PC-9 (cell line): ENCODE measurements around the gene C2CD4C. TPM values are rescaled to one million over a fixed set of nuclear protein-coding genes. Genes with fewer than 3 reads are reported as not detected.
"Not testable (repeated sequence)": the region's sequence is repeated elsewhere in the genome, so short reads cannot be mapped to it uniquely, and the experiment has no call there.

Source experiments
- BruUV-seq: library from RNA; stranded (reverse); fragments of 400-500 nt; replicated peaks from 2 replicates; lab custom pipeline; 2021; lab: Mats Ljungman, UMichigan
- CTCF ChIA-PET: fragments of 300-600 bp; sonication (Branson Sonifier 250); formaldehyde crosslinking; loops from one replicate; lab custom pipeline; 2022; ENCODE audit warnings: antibody characterized with exemption; lab: Charles Lee
- POLR2A ChIA-PET: fragments of 300-600 bp; sonication (Branson Sonifier 250); formaldehyde crosslinking; loops from one replicate; lab custom pipeline; 2022; ENCODE audit warnings: antibody characterized with exemption; ENCODE audit not compliant: unreplicated experiment; lab: Charles Lee
- DNase-seq, 2 experiments: peaks; one replicate each; pipeline versions ENCODE4 v3.0.0 to v3.0.0-alpha.2; 2015 to 2022; ENCODE audit warnings: mixed read lengths in 1 of 2
- H2AFZ ChIP-seq: fragments of 200-600 bp; sonication (generic); 2 replicates; pipeline ENCODE4 v1.8.1; 2017; ENCODE audit warnings: antibody characterized with exemption
- H3F3A ChIP-seq: fragments of 200-600 bp; sonication (generic); 2 replicates; pipeline ENCODE4 v1.8.1; 2017; ENCODE audit warnings: antibody characterized with exemption, mild to moderate bottlenecking, low read depth; ENCODE audit not compliant: insufficient read depth
- H3K27ac ChIP-seq: fragments of 200-600 bp; sonication (generic); 2 replicates; pipeline ENCODE4 v1.6.1; 2016; ENCODE audit warnings: mixed run types
- H3K27me3 ChIP-seq: fragments of 200-600 bp; sonication (generic); 2 replicates; pipeline ENCODE4 v1.6.1; 2016; ENCODE audit warnings: low read depth, mixed run types; ENCODE audit not compliant: insufficient read depth
- H3K36me3 ChIP-seq: fragments of 200-600 bp; sonication (generic); 2 replicates; pipeline ENCODE4 v1.6.1; 2016; ENCODE audit warnings: low read depth, mixed run types
- H3K4me1 ChIP-seq: fragments of 200-600 bp; sonication (generic); replicated peaks from 2 replicates; pipeline ENCODE4 v1.6.1; 2016; ENCODE audit warnings: mixed run types; ENCODE audit not compliant: insufficient read depth
- H3K4me2 ChIP-seq: fragments of 200-600 bp; sonication (generic); 2 replicates; pipeline ENCODE4 v1.6.1; 2017; ENCODE audit warnings: mixed run types
- H3K4me3 ChIP-seq: fragments of 200-600 bp; sonication (generic); 2 replicates; pipeline ENCODE4 v1.6.1; 2016; ENCODE audit warnings: mixed run types
- H3K79me2 ChIP-seq: fragments of 200-600 bp; sonication (generic); 2 replicates; pipeline ENCODE4 v1.6.1; 2017; ENCODE audit warnings: low read depth, mixed run types
- H3K9me2 ChIP-seq: fragments of 200-600 bp; sonication (generic); 2 replicates; pipeline ENCODE4 v1.8.1; 2017; ENCODE audit warnings: mild to moderate bottlenecking; ENCODE audit not compliant: insufficient read depth
- H3K9me3 ChIP-seq: fragments of 200-600 bp; sonication (generic); 2 replicates; pipeline ENCODE4 v1.8.1; 2016; ENCODE audit warnings: low read depth; ENCODE audit not compliant: insufficient read depth
- H4K20me1 ChIP-seq: fragments of 200-600 bp; sonication (generic); 2 replicates; pipeline ENCODE4 v1.8.1; 2017; ENCODE audit not compliant: insufficient read depth
- CTCF ChIP-seq: fragments of 200-600 bp; sonication (generic); conservative IDR thresholded peaks from 2 replicates; pipeline ENCODE4 v1.6.1; 2017; ENCODE audit warnings: mixed run types, antibody characterized with exemption, mild to moderate bottlenecking, moderate library complexity
- EZH2 ChIP-seq: fragments of 200-600 bp; sonication (generic); IDR thresholded peaks from 2 replicates; pipeline ENCODE4 v1.8.0; 2017; ENCODE audit warnings: antibody characterized with exemption, low read depth
- intact Hi-C: fragments of 100-400 bp; cut with micrococcal nuclease; formaldehyde crosslinking; loops from one replicate; pipeline ENCODE4 v1.10.0; 2022; ENCODE audit not compliant: unreplicated experiment
- total RNA-seq: library from RNA; stranded (reverse); gene quantifications from 2 replicates; pipeline ENCODE4 v1.2.3, GENCODE V29; 2021

The C2CD4C gene
- total RNA-seq, 1 experiment from 2014 or later: 1.2 TPM

GRCh38 chr19:453606-454005, 44.7 kb upstream of the C2CD4C start:
- peaks cover 46% of the 10 kb centered on the region for H3K27me3 ChIP-seq
- intact Hi-C loops: no loop called here
- no peak overlapping the region for H3K4me2 ChIP-seq
- TF ChIP-seq EZH2: no peak
- TF ChIP-seq CTCF: no peak
- no peak overlapping the region for H3K27ac ChIP-seq
- ChIA-PET CTCF (no interaction called here), POLR2A (no interaction called here)
- peaks cover 11% of the 10 kb centered on the region; the same call in 1 of the 2 replicates for H3F3A ChIP-seq
- no peaks in the 10 kb centered on the region for H3K9me2 ChIP-seq
- no TSS peak for BruUV-seq
- no peaks in the 10 kb centered on the region for H3K36me3 ChIP-seq
- no peak overlapping the region for H2AFZ ChIP-seq
- no peaks in the 10 kb centered on the region for H3K79me2 ChIP-seq
- H4K20me1 ChIP-seq: no peaks in the 10 kb centered on the region
- no peak overlapping the region for H3K4me3 ChIP-seq
- DNase-seq: no peak
- no peaks in the 10 kb centered on the region for H3K9me3 ChIP-seq
- no peaks in the 10 kb centered on the region for H3K4me1 ChIP-seq

- no peak for TF ChIP-seq EZH2
- TF ChIP-seq CTCF: no peak
- Histone ChIP-seq H3K27ac (no peak overlapping the region), H3K4me2 (no peak overlapping the region), H3K9me2 (no peaks in the 10 kb centered on the region), H3K4me3 (no peak overlapping the region), H3K79me2 (no peaks in the 10 kb centered on the region), H3F3A (peaks cover 11% of the 10 kb centered on the region; the same call in 1 of the 2 replicates), H3K36me3 (no peaks in the 10 kb centered on the region), H3K9me3 (no peaks in the 10 kb centered on the region), H3K27me3 (peaks cover 53% of the 10 kb centered on the region), H2AFZ (no peak overlapping the region), H3K4me1 (no peaks in the 10 kb centered on the region), H4K20me1 (no peaks in the 10 kb centered on the region)
- intact Hi-C loops: no loop called here
- no peak for DNase-seq
- no TSS peak for BruUV-seq
- ChIA-PET CTCF (no interaction called here), POLR2A (no interaction called here)
Measured at GRCh38 chr19:452829-453228, 43.9 kb upstream of the C2CD4C start.

GRCh38 chr19:450912-451481, 42.0 kb upstream of the C2CD4C start:
- H3K27ac ChIP-seq, H3K4me1 ChIP-seq, H2AFZ ChIP-seq, CTCF ChIA-PET, intact Hi-C loops, H3K4me2 ChIP-seq, POLR2A ChIA-PET, H3K36me3 ChIP-seq, H4K20me1 ChIP-seq, H3K9me2 ChIP-seq, H3K9me3 ChIP-seq, BruUV-seq, DNase-seq, H3K4me3 ChIP-seq, H3K79me2 ChIP-seq: not testable (repeated sequence)
- Histone ChIP-seq H3F3A (peaks cover 11% of the 10 kb centered on the region; the same call in 1 of the 2 replicates), H3K27me3 (peaks cover 54% of the 10 kb centered on the region)

GRCh38 chr19:449916-450315, 41.0 kb upstream of the C2CD4C start:
- TF ChIP-seq CTCF (no peak), EZH2 (no peak)
- H3K36me3 ChIP-seq: no peaks in the 10 kb centered on the region
- H3K4me2 ChIP-seq: no peak overlapping the region
- no peak for DNase-seq
- H3K4me3 ChIP-seq: no peak overlapping the region
- no peak overlapping the region for H2AFZ ChIP-seq
- H3K27ac ChIP-seq: no peak overlapping the region
- POLR2A ChIA-PET: no interaction called here
- peaks cover 44% of the 10 kb centered on the region for H3K27me3 ChIP-seq
- BruUV-seq: no TSS peak
- intact Hi-C loops: no loop called here
- no peaks in the 10 kb centered on the region for H3K9me2 ChIP-seq
- CTCF ChIA-PET: no interaction called here
- H3K9me3 ChIP-seq: no peaks in the 10 kb centered on the region
- H4K20me1 ChIP-seq: no peaks in the 10 kb centered on the region
- H3K79me2 ChIP-seq: no peaks in the 10 kb centered on the region
- peaks cover 11% of the 10 kb centered on the region; the same call in 1 of the 2 replicates for H3F3A ChIP-seq
- H3K4me1 ChIP-seq: no peaks in the 10 kb centered on the region
